ENCODE results near the gene BEND7.
"Not testable (repeated sequence)": the region's sequence is repeated elsewhere in the genome, so short reads cannot be mapped to it uniquely, and the experiment has no call there.

The BEND7 gene

GRCh38 chr10:13420532-13421307 lies 108.1 kb downstream of the BEND7 start:
- DNase-seq (ENCODE audit: low spot score) = no peak

GRCh38 chr10:13417459-13418126 lies 111.2 kb downstream of the BEND7 start:
- DNase-seq (ENCODE audit: low spot score) = no peak

GRCh38 chr10:13416760-13417159 lies 112.1 kb downstream of the BEND7 start:
- no peak for DNase-seq (ENCODE audit: low spot score)

- DNase-seq (ENCODE audit: low spot score) = no peak
Observed at GRCh38 chr10:13414855-13415254, 114.0 kb downstream of the BEND7 start.

GRCh38 chr10:13414137-13414536 lies 114.7 kb downstream of the BEND7 start:
- no peak for DNase-seq (ENCODE audit: low spot score)

- no peak for DNase-seq (ENCODE audit: low spot score)
Observed at GRCh38 chr10:13412894-13413293, 115.9 kb downstream of the BEND7 start.

- DNase-seq (ENCODE audit: low spot score) = no peak
Observed at GRCh38 chr10:13404791-13405190, 124.0 kb downstream of the BEND7 start.

- no peak for DNase-seq (ENCODE audit: low spot score)
Observed at GRCh38 chr10:13404305-13404759, 124.5 kb downstream of the BEND7 start.

GRCh38 chr10:13403426-13403825 lies 125.4 kb downstream of the BEND7 start:
- DNase-seq (ENCODE audit: low spot score) = not testable (repeated sequence)

- no peak for DNase-seq (ENCODE audit: low spot score)
Observed at GRCh38 chr10:13402021-13402420, 126.8 kb downstream of the BEND7 start.

- DNase-seq (ENCODE audit: low spot score) = no peak
Observed at GRCh38 chr10:13401142-13401541, 127.7 kb downstream of the BEND7 start.

- no peak for DNase-seq (ENCODE audit: low spot score)
Observed at GRCh38 chr10:13400196-13400965, 128.4 kb downstream of the BEND7 start.

GRCh38 chr10:13399752-13400151 lies 129.1 kb downstream of the BEND7 start:
- no peak for DNase-seq (ENCODE audit: low spot score)

GRCh38 chr10:13399236-13399635 lies 129.6 kb downstream of the BEND7 start:
- DNase-seq (ENCODE audit: low spot score) = no peak

- DNase-seq (ENCODE audit: low spot score) = no peak
Observed at GRCh38 chr10:13397052-13397451, 131.8 kb downstream of the BEND7 start.

- DNase-seq (ENCODE audit: low spot score) = no peak
Observed at GRCh38 chr10:13396369-13396768, 132.4 kb downstream of the BEND7 start.

- no peak for DNase-seq (ENCODE audit: low spot score)
Observed at GRCh38 chr10:13395540-13395939, 133.3 kb downstream of the BEND7 start.

GRCh38 chr10:13393640-13394039 lies 135.2 kb downstream of the BEND7 start:
- DNase-seq (ENCODE audit: low spot score) = no peak

- DNase-seq (ENCODE audit: low spot score) = no peak
Observed at GRCh38 chr10:13392701-13393100, 136.1 kb downstream of the BEND7 start.
